Neural cell (in vitro differentiated cells): ENCODE data around the gene LY9. TPM values are rescaled to one million over a fixed set of nuclear protein-coding genes. Genes with fewer than 3 reads are reported as not detected.

ENCODE experiments used
- H2AFZ ChIP-seq: fragments of 200-600, 300-800 bp; sonication (generic), shearing (Covaris generic); 2 replicates; pipeline ENCODE4 v1.6.0; 2014; ENCODE audit warnings: low read depth, mild to moderate bottlenecking, antibody characterized with exemption, low read length, moderate library complexity
- H3F3A ChIP-seq: fragments of 200-600 bp; shearing (Covaris generic); 2 replicates; pipeline ENCODE4 v1.6.1; 2016; ENCODE audit warnings: mild to moderate bottlenecking, moderate library complexity, mixed read lengths, antibody characterized with exemption, low read length; ENCODE audit not compliant: insufficient read depth, poor library complexity, severe bottlenecking
- H3K27ac ChIP-seq: fragments of 200-600, 300-800 bp; sonication (generic), shearing (Covaris generic); 2 replicates; pipeline ENCODE4 v1.5.1; 2014; ENCODE audit warnings: mild to moderate bottlenecking, low read length, moderate library complexity
- H3K27me3 ChIP-seq: fragments of 300-800, 200-600 bp; sonication (generic), shearing (Covaris generic); 2 replicates; pipeline ENCODE4 v1.6.0; 2014; ENCODE audit warnings: mild to moderate bottlenecking, low read depth, low read length, moderate library complexity; ENCODE audit not compliant: insufficient read depth
- H3K36me3 ChIP-seq: fragments of 300-800, 200-600 bp; sonication (generic), shearing (Covaris generic); 2 replicates; pipeline ENCODE4 v1.5.1; 2014; ENCODE audit warnings: mild to moderate bottlenecking, antibody characterized with exemption, low read length, moderate library complexity; ENCODE audit not compliant: insufficient read depth
- H3K4me2 ChIP-seq: fragments of 300-800, 200-600 bp; sonication (generic), shearing (Covaris generic); 2 replicates; pipeline ENCODE4 v1.6.0; 2014; ENCODE audit warnings: mild to moderate bottlenecking, low read length
- H3K4me3 ChIP-seq: fragments of 300-800, 200-600 bp; sonication (generic), shearing (Covaris generic); 2 replicates; pipeline ENCODE4 v1.5.1; 2014; ENCODE audit warnings: mild to moderate bottlenecking, low read length, moderate library complexity
- H3K79me2 ChIP-seq: fragments of 200-600 bp; shearing (Covaris generic); replicated peaks from 2 replicates; pipeline ENCODE4 v1.6.0; 2014; ENCODE audit warnings: mild to moderate bottlenecking, low read length, moderate library complexity; ENCODE audit not compliant: insufficient read depth
- H3K9ac ChIP-seq: fragments of 300-800, 200-600 bp; sonication (generic), shearing (Covaris generic); 2 replicates; pipeline ENCODE4 v1.6.1; 2016; ENCODE audit warnings: mild to moderate bottlenecking, low read length, mixed read lengths
- H3K9me2 ChIP-seq: fragments of 200-600 bp; shearing (Covaris generic); 2 replicates; pipeline ENCODE4 v1.6.1; 2016; ENCODE audit warnings: mild to moderate bottlenecking, low read length, mixed read lengths; ENCODE audit not compliant: insufficient read depth
- H3K9me3 ChIP-seq: fragments of 200-600, 300-800 bp; sonication (generic), shearing (Covaris generic); 2 replicates; pipeline ENCODE4 v1.6.1; 2016; ENCODE audit warnings: mild to moderate bottlenecking, mixed run types, low read length, moderate library complexity, mixed read lengths
- H4K20me1 ChIP-seq: fragments of 200-600 bp; shearing (Covaris generic); 2 replicates; pipeline ENCODE4 v1.6.1; 2016; ENCODE audit warnings: mild to moderate bottlenecking, mixed run types; ENCODE audit not compliant: insufficient read depth
- EP300 ChIP-seq: fragments of 450-650 bp; conservative IDR thresholded peaks from 2 replicates; pipeline ENCODE4 v1.6.1; 2014; ENCODE audit warnings: antibody characterized with exemption, mild to moderate bottlenecking, moderate library complexity; ENCODE audit not compliant: poor library complexity, severe bottlenecking
- EZH2 ChIP-seq: fragments of 200-600, 300-800 bp; shearing (Covaris generic), sonication (generic); IDR thresholded peaks from 2 replicates; pipeline ENCODE4 v1.6.1; 2014; ENCODE audit warnings: antibody characterized with exemption, low read length, borderline replicate concordance, mild to moderate bottlenecking; ENCODE audit not compliant: insufficient read depth, poor library complexity, severe bottlenecking
- MXI1 ChIP-seq: fragments of 450-650 bp; conservative IDR thresholded peaks from 2 replicates; pipeline ENCODE4 v1.6.1; 2014; ENCODE audit warnings: antibody characterized with exemption, mild to moderate bottlenecking; ENCODE audit not compliant: poor library complexity, severe bottlenecking
- POLR2AphosphoS5 ChIP-seq: IDR thresholded peaks from 2 replicates; pipeline ENCODE4 v1.6.1; 2012
- RAD21 ChIP-seq: fragments of 450-650 bp; conservative IDR thresholded peaks from 2 replicates; pipeline ENCODE4 v1.6.1; 2014; ENCODE audit warnings: antibody characterized with exemption, mild to moderate bottlenecking, moderate library complexity
- SMC3 ChIP-seq: fragments of 450-650 bp; conservative IDR thresholded peaks from 2 replicates; pipeline ENCODE4 v1.6.1; 2014; ENCODE audit warnings: antibody characterized with exemption, mild to moderate bottlenecking, moderate library complexity; ENCODE audit not compliant: poor library complexity
- TAF1 ChIP-seq: IDR thresholded peaks from 2 replicates; pipeline ENCODE4 v1.6.1; 2012; ENCODE audit warnings: low read depth
- polyA plus RNA-seq: library from polyadenylated mRNA; depleted of rRNA; stranded (reverse); fragments of >200 nt; gene quantifications from 2 replicates; pipeline ENCODE4 v1.2.3, GENCODE V29; 2014
- TF ChIP-seq, protein P1 (sequence below): fragments of 450-650 bp; IDR thresholded peaks from 2 replicates; pipeline ENCODE4 v1.5.1; 2014; ENCODE audit warnings: antibody characterized with exemption, mild to moderate bottlenecking, moderate library complexity; ENCODE audit not compliant: poor library complexity, severe bottlenecking
- TF ChIP-seq, protein P2 (sequence below): IDR thresholded peaks from 2 replicates; pipeline ENCODE4 v1.6.1; 2012; ENCODE audit warnings: borderline replicate concordance

Gene LY9
- polyA plus RNA-seq, 1 donor from 2014 or later: not detected

DNA sequence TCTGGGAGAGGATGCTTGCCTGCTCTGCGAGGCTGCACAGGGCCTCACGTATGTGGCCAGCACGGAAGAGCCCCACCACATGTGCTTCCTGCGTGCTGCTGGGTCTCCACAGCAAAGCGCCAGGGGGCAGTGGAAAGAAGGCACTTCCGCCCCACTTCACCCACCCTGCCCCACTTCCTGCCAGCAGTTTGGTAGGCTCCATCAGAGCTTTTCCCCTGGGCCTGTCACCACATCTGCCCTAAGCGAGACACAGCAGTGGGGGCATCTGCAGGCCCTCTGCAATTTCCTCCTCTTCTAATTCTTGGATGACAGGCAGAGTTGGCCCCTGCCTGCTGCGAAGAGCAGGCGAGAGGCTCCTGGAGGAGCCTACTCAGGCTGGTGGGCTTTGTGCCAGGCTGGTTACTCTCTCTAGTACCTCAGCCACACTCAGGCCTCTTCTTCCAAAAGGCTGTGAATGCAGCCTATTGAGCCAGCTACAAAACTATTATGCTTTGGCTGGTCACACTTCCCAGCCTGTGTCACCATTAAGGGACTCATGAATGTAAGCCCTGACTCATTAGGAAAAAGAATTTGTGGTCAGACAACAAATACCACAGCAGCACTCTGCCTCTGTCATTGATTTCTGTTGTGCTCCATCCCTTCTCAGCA lies 41.7 kb downstream of the LY9 start:
- H4K20me1 ChIP-seq: no peaks in the 10 kb centered on the region
- H2AFZ ChIP-seq: no peak overlapping the region
- TF ChIP-seq, protein P1, sequence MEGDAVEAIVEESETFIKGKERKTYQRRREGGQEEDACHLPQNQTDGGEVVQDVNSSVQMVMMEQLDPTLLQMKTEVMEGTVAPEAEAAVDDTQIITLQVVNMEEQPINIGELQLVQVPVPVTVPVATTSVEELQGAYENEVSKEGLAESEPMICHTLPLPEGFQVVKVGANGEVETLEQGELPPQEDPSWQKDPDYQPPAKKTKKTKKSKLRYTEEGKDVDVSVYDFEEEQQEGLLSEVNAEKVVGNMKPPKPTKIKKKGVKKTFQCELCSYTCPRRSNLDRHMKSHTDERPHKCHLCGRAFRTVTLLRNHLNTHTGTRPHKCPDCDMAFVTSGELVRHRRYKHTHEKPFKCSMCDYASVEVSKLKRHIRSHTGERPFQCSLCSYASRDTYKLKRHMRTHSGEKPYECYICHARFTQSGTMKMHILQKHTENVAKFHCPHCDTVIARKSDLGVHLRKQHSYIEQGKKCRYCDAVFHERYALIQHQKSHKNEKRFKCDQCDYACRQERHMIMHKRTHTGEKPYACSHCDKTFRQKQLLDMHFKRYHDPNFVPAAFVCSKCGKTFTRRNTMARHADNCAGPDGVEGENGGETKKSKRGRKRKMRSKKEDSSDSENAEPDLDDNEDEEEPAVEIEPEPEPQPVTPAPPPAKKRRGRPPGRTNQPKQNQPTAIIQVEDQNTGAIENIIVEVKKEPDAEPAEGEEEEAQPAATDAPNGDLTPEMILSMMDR: no peak
- no peak for TF ChIP-seq EZH2
- TF ChIP-seq EP300: no peak
- TF ChIP-seq POLR2AphosphoS5: no peak
- no peak for TF ChIP-seq RAD21
- no peak for TF ChIP-seq MXI1
- no peak for TF ChIP-seq TAF1
- TF ChIP-seq, protein P2, sequence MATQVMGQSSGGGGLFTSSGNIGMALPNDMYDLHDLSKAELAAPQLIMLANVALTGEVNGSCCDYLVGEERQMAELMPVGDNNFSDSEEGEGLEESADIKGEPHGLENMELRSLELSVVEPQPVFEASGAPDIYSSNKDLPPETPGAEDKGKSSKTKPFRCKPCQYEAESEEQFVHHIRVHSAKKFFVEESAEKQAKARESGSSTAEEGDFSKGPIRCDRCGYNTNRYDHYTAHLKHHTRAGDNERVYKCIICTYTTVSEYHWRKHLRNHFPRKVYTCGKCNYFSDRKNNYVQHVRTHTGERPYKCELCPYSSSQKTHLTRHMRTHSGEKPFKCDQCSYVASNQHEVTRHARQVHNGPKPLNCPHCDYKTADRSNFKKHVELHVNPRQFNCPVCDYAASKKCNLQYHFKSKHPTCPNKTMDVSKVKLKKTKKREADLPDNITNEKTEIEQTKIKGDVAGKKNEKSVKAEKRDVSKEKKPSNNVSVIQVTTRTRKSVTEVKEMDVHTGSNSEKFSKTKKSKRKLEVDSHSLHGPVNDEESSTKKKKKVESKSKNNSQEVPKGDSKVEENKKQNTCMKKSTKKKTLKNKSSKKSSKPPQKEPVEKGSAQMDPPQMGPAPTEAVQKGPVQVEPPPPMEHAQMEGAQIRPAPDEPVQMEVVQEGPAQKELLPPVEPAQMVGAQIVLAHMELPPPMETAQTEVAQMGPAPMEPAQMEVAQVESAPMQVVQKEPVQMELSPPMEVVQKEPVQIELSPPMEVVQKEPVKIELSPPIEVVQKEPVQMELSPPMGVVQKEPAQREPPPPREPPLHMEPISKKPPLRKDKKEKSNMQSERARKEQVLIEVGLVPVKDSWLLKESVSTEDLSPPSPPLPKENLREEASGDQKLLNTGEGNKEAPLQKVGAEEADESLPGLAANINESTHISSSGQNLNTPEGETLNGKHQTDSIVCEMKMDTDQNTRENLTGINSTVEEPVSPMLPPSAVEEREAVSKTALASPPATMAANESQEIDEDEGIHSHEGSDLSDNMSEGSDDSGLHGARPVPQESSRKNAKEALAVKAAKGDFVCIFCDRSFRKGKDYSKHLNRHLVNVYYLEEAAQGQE: no peak
- no peak for TF ChIP-seq SMC3
- no peak overlapping the region for H3K27ac ChIP-seq
- H3K36me3 ChIP-seq: no peaks in the 10 kb centered on the region
- H3K9ac ChIP-seq: no peak overlapping the region
- H3K4me2 ChIP-seq: no peak overlapping the region
- H3K79me2 ChIP-seq: no peaks in the 10 kb centered on the region
- no peaks in the 10 kb centered on the region for H3K27me3 ChIP-seq
- H3K9me2 ChIP-seq: no peaks in the 10 kb centered on the region
- no peaks in the 10 kb centered on the region for H3K9me3 ChIP-seq
- no peak overlapping the region for H3K4me3 ChIP-seq
- no peaks in the 10 kb centered on the region for H3F3A ChIP-seq

DNA sequence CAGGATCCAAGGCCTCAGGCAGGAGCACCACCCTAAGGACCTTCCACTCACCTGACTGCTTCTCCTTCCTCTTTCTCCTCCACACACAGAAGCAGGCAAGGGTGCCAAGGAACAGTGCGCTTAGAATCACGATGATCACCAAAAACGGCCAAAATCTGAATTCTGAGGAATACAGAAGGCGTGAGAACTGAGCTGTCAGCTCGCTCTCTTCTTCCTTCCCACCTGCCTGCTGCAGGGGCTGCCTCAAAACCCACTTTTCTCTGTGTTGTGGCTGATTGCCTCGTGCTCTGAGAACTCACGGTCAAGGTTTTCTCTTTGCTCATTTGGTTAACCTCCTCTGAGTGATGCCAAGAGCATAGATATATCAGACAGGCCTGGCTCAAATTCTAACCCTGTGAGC lies 42.9 kb downstream of the LY9 start:
- Histone ChIP-seq H3K9ac (no peak overlapping the region), H3K4me3 (no peak overlapping the region), H3K36me3 (no peaks in the 10 kb centered on the region), H2AFZ (no peak overlapping the region), H3K79me2 (no peaks in the 10 kb centered on the region), H3K4me2 (no peak overlapping the region), H4K20me1 (no peaks in the 10 kb centered on the region), H3K27ac (no peak overlapping the region), H3K9me3 (no peaks in the 10 kb centered on the region), H3K9me2 (no peaks in the 10 kb centered on the region), H3K27me3 (no peaks in the 10 kb centered on the region), H3F3A (no peaks in the 10 kb centered on the region)
- TF ChIP-seq, protein P1: no peak
- TF ChIP-seq POLR2AphosphoS5 (no peak), MXI1 (no peak), TAF1 (no peak), RAD21 (no peak), SMC3 (no peak), EZH2 (no peak), EP300 (no peak)
- TF ChIP-seq, protein P2: no peak
